ENCODE measurements around the gene WBP1. TPM values are rescaled to one million over a fixed set of nuclear protein-coding genes. Genes with fewer than 3 reads are reported as not detected.
A peak's percentile ranks its signal among the peaks of the same experiment; 100 is the strongest.

WBP1 gene
- total RNA-seq, 2 donors from 2014 or later: 47.6 to 48.3 TPM

GRCh38 chr2:74438248-74438647, 20.0 kb upstream of the WBP1 start:
- Histone ChIP-seq H3K27ac (no peak overlapping the region), H3K4me1 (peaks cover 5% of the 10 kb centered on the region), H3K9ac (ENCODE audit: low read depth in 2 of 2, low read length in 2 of 2) (no peak overlapping the region), H3K4me3 (no peak overlapping the region), H3K36me3 (no peaks in the 10 kb centered on the region), H3K9me3 (no peaks in the 10 kb centered on the region), H3K27me3 (no peaks in the 10 kb centered on the region)
- no peak for DNase-seq
- intact Hi-C loops (cut with DNase I): no loop called here
- TF ChIP-seq CTCF (IDR thresholded peaks at IDR 0.05): no peak

- H3K4me3 ChIP-seq: peak overlapping the region; percentile 46
- H3K9me3 ChIP-seq: no peaks in the 10 kb centered on the region
- TF ChIP-seq CTCF (IDR thresholded peaks at IDR 0.05): no peak
- H3K4me1 ChIP-seq: peaks cover 5% of the 10 kb centered on the region
- H3K27ac ChIP-seq: peak overlapping the region; percentile 90
- H3K27me3 ChIP-seq: no peaks in the 10 kb centered on the region
- peak overlapping the region; percentile 72 to 91 for H3K9ac ChIP-seq (ENCODE audit: low read depth in 2 of 2, low read length in 2 of 2)
- intact Hi-C loops (cut with DNase I): no loop called here
- no peak for DNase-seq
- H3K36me3 ChIP-seq: no peaks in the 10 kb centered on the region
Measured at GRCh38 chr2:74439373-74439772, 18.9 kb upstream of the WBP1 start.

- peak overlapping the region; percentile 90 for H3K27ac ChIP-seq
- H3K9me3 ChIP-seq: no peaks in the 10 kb centered on the region
- intact Hi-C loops (cut with DNase I): no loop called here
- no peak for TF ChIP-seq CTCF (IDR thresholded peaks at IDR 0.05)
- no peaks in the 10 kb centered on the region for H3K27me3 ChIP-seq
- no peaks in the 10 kb centered on the region for H3K36me3 ChIP-seq
- peak overlapping the region; percentile 46 for H3K4me3 ChIP-seq
- DNase-seq: peak; percentile 63
- peaks cover 5% of the 10 kb centered on the region for H3K4me1 ChIP-seq
- peak overlapping the region; percentile 72 to 91 for H3K9ac ChIP-seq (ENCODE audit: low read depth in 2 of 2, low read length in 2 of 2)
Measured at GRCh38 chr2:74439803-74440377, 18.3 kb upstream of the WBP1 start.

GRCh38 chr2:74440378-74441169, 17.7 kb upstream of the WBP1 start:
- Histone ChIP-seq H3K9ac (ENCODE audit: low read depth in 2 of 2, low read length in 2 of 2) (peak overlapping the region; percentile 72 to 91), H3K27me3 (no peaks in the 10 kb centered on the region), H3K36me3 (no peaks in the 10 kb centered on the region), H3K9me3 (no peaks in the 10 kb centered on the region), H3K4me1 (peaks cover 5% of the 10 kb centered on the region), H3K4me3 (peak overlapping the region; percentile 46), H3K27ac (peak overlapping the region; percentile 90)
- intact Hi-C loops (cut with DNase I): no loop called here
- no peak for TF ChIP-seq CTCF (IDR thresholded peaks at IDR 0.05)
- DNase-seq: peak; percentile 90

- Histone ChIP-seq H3K27me3 (no peaks in the 10 kb centered on the region), H3K4me3 (peak overlapping the region; percentile 46), H3K36me3 (no peaks in the 10 kb centered on the region), H3K27ac (peak overlapping the region; percentile 90), H3K9me3 (no peaks in the 10 kb centered on the region), H3K9ac (ENCODE audit: low read depth in 2 of 2, low read length in 2 of 2) (peak overlapping the region; percentile 72 to 91), H3K4me1 (peaks cover 5% of the 10 kb centered on the region)
- TF ChIP-seq CTCF (IDR thresholded peaks at IDR 0.05): no peak
- peak; percentile 60 for DNase-seq
- intact Hi-C loops (cut with DNase I): no loop called here
Measured at GRCh38 chr2:74441170-74441689, 17.0 kb upstream of the WBP1 start.
